HepG2 (cell line): ENCODE data around the gene SIAH1. TPM values are rescaled to one million over a fixed set of nuclear protein-coding genes. Genes with fewer than 3 reads are reported as not detected.

Experiments used
- AHR ChIP-seq: IDR thresholded peaks from 2 replicates; pipeline ENCODE4 v1.6.1; 2018; ENCODE audit warnings: missing genetic modification reagents, missing compliant biosample characterization
- ATF5 ChIP-seq: sonication (generic); formaldehyde crosslinking; IDR thresholded peaks from 2 replicates; pipeline ENCODE4 v1.4.0; 2020; ENCODE audit warnings: mild to moderate bottlenecking, low read depth, missing genetic modification reagents
- CENPT ChIP-seq: sonication (generic); formaldehyde crosslinking; IDR thresholded peaks from 2 replicates; pipeline ENCODE4 v1.8.0; 2022; ENCODE audit warnings: low read depth, mild to moderate bottlenecking, moderate library complexity, missing genetic modification reagents
- EHMT2 ChIP-seq: fragments of 200-600 bp; sonication (generic); IDR thresholded peaks from 2 replicates; pipeline ENCODE4 v1.7.0; 2017; ENCODE audit warnings: antibody characterized with exemption, low read depth, low read length, borderline replicate concordance
- GPN1 ChIP-seq: sonication (generic); formaldehyde crosslinking; IDR thresholded peaks from 2 replicates; pipeline ENCODE4 v1.5.1; 2020; ENCODE audit warnings: missing genetic modification reagents, borderline replicate concordance
- HDAC6 ChIP-seq: fragments of 200-600 bp; sonication (generic); IDR thresholded peaks from 2 replicates; pipeline ENCODE4 v1.7.0; 2017; ENCODE audit warnings: mild to moderate bottlenecking, antibody characterized with exemption, low read length, low read depth
- HES4 ChIP-seq: sonication (generic); formaldehyde crosslinking; IDR thresholded peaks from 2 replicates; pipeline ENCODE4 v1.9.0; 2021; ENCODE audit warnings: mild to moderate bottlenecking, missing genetic modification reagents, borderline replicate concordance
- HOXA3 ChIP-seq: sonication (generic); formaldehyde crosslinking; IDR thresholded peaks from 2 replicates; pipeline ENCODE4 v1.5.0; 2020; ENCODE audit warnings: missing genetic modification reagents
- MIER3 ChIP-seq: IDR thresholded peaks from 2 replicates; pipeline ENCODE4 v1.6.1; 2016; ENCODE audit warnings: missing compliant biosample characterization, borderline replicate concordance
- MNT ChIP-seq: fragments of 450-650 bp; IDR thresholded peaks from 2 replicates; pipeline ENCODE4 v1.6.1; 2016
- MYC ChIP-seq: sonication (generic); formaldehyde crosslinking; IDR thresholded peaks from 2 replicates; pipeline ENCODE4 v1.9.0; 2021; ENCODE audit warnings: missing genetic modification reagents, borderline replicate concordance
- NFYC ChIP-seq: IDR thresholded peaks from 2 replicates; pipeline ENCODE4 v1.6.1; 2016; ENCODE audit warnings: missing genetic modification reagents, missing compliant biosample characterization
- RXRA ChIP-seq: sonication (generic); formaldehyde crosslinking; IDR thresholded peaks from 2 replicates; pipeline ENCODE4 v1.5.1; 2020; ENCODE audit warnings: missing genetic modification reagents
- SKI ChIP-seq: fragments of 450-650 bp; IDR thresholded peaks from one replicate; pipeline ENCODE4 v1.6.1; 2018; ENCODE audit warnings: mild to moderate bottlenecking; ENCODE audit not compliant: partially characterized antibody
- TOE1 ChIP-seq: sonication (generic); formaldehyde crosslinking; IDR thresholded peaks from 2 replicates; pipeline ENCODE4 v1.4.0; 2020; ENCODE audit warnings: mild to moderate bottlenecking, missing genetic modification reagents
- ZBTB7B ChIP-seq: sonication (generic); formaldehyde crosslinking; IDR thresholded peaks from 2 replicates; pipeline ENCODE4 v1.4.0; 2020; ENCODE audit warnings: missing genetic modification reagents
- ZNF296 ChIP-seq: sonication (generic); formaldehyde crosslinking; conservative IDR thresholded peaks from 2 replicates; pipeline ENCODE4 v1.5.0; 2020; ENCODE audit warnings: mild to moderate bottlenecking, missing genetic modification reagents
- ZNF468 ChIP-seq: sonication (generic); formaldehyde crosslinking; IDR thresholded peaks from 2 replicates; pipeline ENCODE4 v1.8.0; 2022; ENCODE audit warnings: mild to moderate bottlenecking, moderate library complexity, missing genetic modification reagents
- ZNF501 ChIP-seq: sonication (generic); formaldehyde crosslinking; IDR thresholded peaks from 2 replicates; pipeline ENCODE4 v1.5.1; 2020; ENCODE audit warnings: mild to moderate bottlenecking, moderate library complexity, missing genetic modification reagents
- ZNF761 ChIP-seq: sonication (generic); formaldehyde crosslinking; conservative IDR thresholded peaks from 2 replicates; pipeline ENCODE4 v1.4.0; 2020; ENCODE audit warnings: mild to moderate bottlenecking, missing genetic modification reagents
- ZNF766 ChIP-seq: sonication (generic); formaldehyde crosslinking; IDR thresholded peaks from 2 replicates; pipeline ENCODE4 v1.5.0; 2020; ENCODE audit warnings: missing genetic modification reagents, borderline replicate concordance
- ZNF782 ChIP-seq: sonication (generic); formaldehyde crosslinking; IDR thresholded peaks from 2 replicates; pipeline ENCODE4 v1.4.0; 2020; ENCODE audit warnings: missing genetic modification reagents, mild to moderate bottlenecking, borderline replicate concordance
- polyA plus RNA-seq, 8 experiments: library from polyadenylated mRNA; depleted of rRNA in 3 of 8; stranded (reverse) in 7 of 8; unstranded in 1 of 8; fragments of >200 nt; fragmentation: Illumina TruSeq in 4 of 8; extraction: Trizol in 4 of 8; gene quantifications; 2 replicates each; pipeline versions ENCODE4 v1.2.1 to v1.2.3, GENCODE V29; 2011 to 2016; ENCODE audit warnings: low read depth in 4 of 8, missing spikeins in 1 of 8, mixed read lengths in 1 of 8; ENCODE audit not compliant: insufficient read depth in 1 of 8
- total RNA-seq, 5 experiments: library from RNA; depleted of rRNA; stranded (reverse); fragments of >200 nt; fragmentation: Illumina TruSeq; extraction: Trizol; gene quantifications; 2 replicates each; pipeline ENCODE4 v1.2.3, GENCODE V29; 2016; ENCODE audit warnings: low read depth in 1 of 5
- TF ChIP-seq, protein P1 (sequence below): sonication (generic); formaldehyde crosslinking; IDR thresholded peaks from 2 replicates; pipeline ENCODE4 v1.8.0; 2022; ENCODE audit warnings: missing genetic modification reagents, low read depth, mild to moderate bottlenecking, borderline replicate concordance
- TF ChIP-seq, protein P2 (sequence below): sonication (generic); formaldehyde crosslinking; conservative IDR thresholded peaks from 2 replicates; pipeline ENCODE4 v1.5.0; 2020; ENCODE audit warnings: missing genetic modification reagents

The SIAH1 gene
- total and polyA plus RNA-seq, 2 of the 13 experiments (the other 11 are each of a cell fraction or from before 2014, with no cell fraction given): 16.0 to 28.6 TPM

- TF ChIP-seq HES4 (CRISPR knock-in tag): peak; percentile 72
- TF ChIP-seq AHR (CRISPR knock-in tag): 0 out of 2 replicates have a peak, but pooled peaks have one; percentile 66
- TF ChIP-seq GPN1 (CRISPR knock-in tag): peak; percentile 55; the same call in 1 of the 2 replicates
- TF ChIP-seq ZNF766: peak; percentile 56; the same call in 1 of the 2 replicates
- peak; percentile 55; the same call in 1 of the 2 replicates for TF ChIP-seq ZNF761 (CRISPR knock-in tag)
- TF ChIP-seq MYC (CRISPR knock-in tag): peak; percentile 90
- peak; percentile 28; the same call in 1 of the 2 replicates for TF ChIP-seq RXRA (CRISPR knock-in tag)
- TF ChIP-seq HDAC6: no peak
- peak; percentile 80; the same call in 1 of the 2 replicates for TF ChIP-seq ZBTB7B (CRISPR knock-in tag)
- TF ChIP-seq, protein P1, sequence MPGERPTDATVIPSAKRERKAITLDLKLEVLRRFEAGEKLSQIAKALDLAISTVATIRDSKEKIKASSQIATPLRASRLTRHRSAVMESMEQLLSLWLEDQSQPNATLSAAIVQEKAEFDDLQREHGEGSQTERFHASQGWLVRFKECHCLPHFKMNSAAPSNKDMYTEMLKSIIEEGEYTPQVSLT (CRISPR knock-in tag): no peak; the same call in 1 of the 2 replicates
- 0 out of 2 replicates have a peak, but pooled peaks have one; percentile 26 for TF ChIP-seq ZNF468 (CRISPR knock-in tag)
- no peak for TF ChIP-seq EHMT2
- TF ChIP-seq TOE1 (CRISPR knock-in tag): peak; percentile 37; the same call in 1 of the 2 replicates
- TF ChIP-seq ZNF296 (CRISPR knock-in tag): peak; percentile 63; the same call in 1 of the 2 replicates
- TF ChIP-seq HOXA3 (CRISPR knock-in tag): peak; percentile 79; the same call in 1 of the 2 replicates
- TF ChIP-seq, protein P2, sequence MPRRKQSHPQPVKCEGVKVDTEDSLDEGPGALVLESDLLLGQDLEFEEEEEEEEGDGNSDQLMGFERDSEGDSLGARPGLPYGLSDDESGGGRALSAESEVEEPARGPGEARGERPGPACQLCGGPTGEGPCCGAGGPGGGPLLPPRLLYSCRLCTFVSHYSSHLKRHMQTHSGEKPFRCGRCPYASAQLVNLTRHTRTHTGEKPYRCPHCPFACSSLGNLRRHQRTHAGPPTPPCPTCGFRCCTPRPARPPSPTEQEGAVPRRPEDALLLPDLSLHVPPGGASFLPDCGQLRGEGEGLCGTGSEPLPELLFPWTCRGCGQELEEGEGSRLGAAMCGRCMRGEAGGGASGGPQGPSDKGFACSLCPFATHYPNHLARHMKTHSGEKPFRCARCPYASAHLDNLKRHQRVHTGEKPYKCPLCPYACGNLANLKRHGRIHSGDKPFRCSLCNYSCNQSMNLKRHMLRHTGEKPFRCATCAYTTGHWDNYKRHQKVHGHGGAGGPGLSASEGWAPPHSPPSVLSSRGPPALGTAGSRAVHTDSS: 0 out of 2 replicates have a peak, but pooled peaks have one; percentile 22
- TF ChIP-seq NFYC (CRISPR knock-in tag): no peak
- TF ChIP-seq ZNF501 (CRISPR knock-in tag): peak; percentile 87; the same call in 1 of the 2 replicates
- TF ChIP-seq ATF5 (CRISPR knock-in tag): no peak
- TF ChIP-seq SKI: peak; percentile 91
- 0 out of 2 replicates have a peak, but pooled peaks have one; percentile 45 for TF ChIP-seq MIER3
- no peak for TF ChIP-seq MNT
- no peak for TF ChIP-seq CENPT (CRISPR knock-in tag)
- TF ChIP-seq ZNF782 (CRISPR knock-in tag): 0 out of 2 replicates have a peak, but pooled peaks have one; percentile 52
These were observed at the start of gene SIAH1 (continued) for GRCh38 chr16:48385253-48386150.
